CD14-positive monocyte (primary cell): ENCODE measurements around the gene SOAT2. TPM values are rescaled to one million over a fixed set of nuclear protein-coding genes. Genes with fewer than 3 reads are reported as not detected.

Experiments
- DNase-seq, 3 donors: peaks; one replicate each; pipeline ENCODE4 v3.0.0-alpha.2; 2011 to 2022
- H2AFZ ChIP-seq: 2 replicates; pipeline ENCODE4 v1.6.0; 2012; ENCODE audit warnings: mild to moderate bottlenecking, low read depth, low read length, inconsistent platforms; ENCODE audit not compliant: insufficient read depth, poor library complexity, severe bottlenecking
- H3K27ac ChIP-seq, 2 donors: 1 replicate in 1 of 2; 2 replicates in 1 of 2; pipeline ENCODE4 v1.5.1; 2012 to 2013; ENCODE audit warnings: low read length in 2 of 2, control low read depth in 1 of 2, inconsistent platforms in 1 of 2, low read depth in 1 of 2, mild to moderate bottlenecking in 1 of 2
- H3K27me3 ChIP-seq, 2 donors: one replicate each; pipeline versions ENCODE4 v1.6.0 to v1.6.1; 2011 to 2013; ENCODE audit warnings: low read length in 2 of 2; ENCODE audit not compliant: control insufficient read depth in 2 of 2, insufficient read depth in 2 of 2
- H3K36me3 ChIP-seq, 2 donors: replicated peaks in 1 of 2; 1 replicate in 1 of 2; 2 replicates in 1 of 2; pipeline versions ENCODE4 v1.5.1 to v1.6.1; 2012 to 2013; ENCODE audit warnings: low read length in 2 of 2, control low read depth in 1 of 2, inconsistent platforms in 1 of 2, mild to moderate bottlenecking in 1 of 2; ENCODE audit not compliant: insufficient read depth in 2 of 2, control insufficient read depth in 1 of 2
- H3K4me1 ChIP-seq, 2 donors: 1 replicate in 1 of 2; 2 replicates in 1 of 2; pipeline versions ENCODE4 v1.5.1 to v1.6.1; 2012 to 2013; ENCODE audit warnings: low read length in 2 of 2, control low read depth in 1 of 2, inconsistent platforms in 1 of 2, mild to moderate bottlenecking in 1 of 2, moderate library complexity in 1 of 2; ENCODE audit not compliant: insufficient read depth in 2 of 2, control insufficient read depth in 1 of 2
- H3K4me2 ChIP-seq: replicated peaks from 2 replicates; pipeline ENCODE3; 2012; ENCODE audit warnings: low read length, moderate library complexity, mild to moderate bottlenecking; ENCODE audit not compliant: poor library complexity, severe bottlenecking; ENCODE audit errors: extremely low read depth
- H3K4me3 ChIP-seq, 3 experiments: fragments of 200-600 bp in 1 of 3; sonication (generic) in 1 of 3; replicated peaks in 1 of 3; 1 replicate in 2 of 3; 2 replicates in 1 of 3; pipeline ENCODE4 v1.5.1; 2011 to 2013; ENCODE audit warnings: low read length in 3 of 3, mild to moderate bottlenecking in 3 of 3, control low read depth in 2 of 3, low read depth in 2 of 3, inconsistent platforms in 1 of 3, moderate library complexity in 1 of 3
- H3K79me2 ChIP-seq: 2 replicates; pipeline ENCODE4 v1.6.0; 2012; ENCODE audit warnings: mild to moderate bottlenecking, control low read depth, inconsistent platforms, low read length, moderate library complexity; ENCODE audit not compliant: insufficient read depth
- H3K9ac ChIP-seq: 2 replicates; pipeline ENCODE4 v1.6.0; 2017; ENCODE audit warnings: low read length, mild to moderate bottlenecking; ENCODE audit not compliant: insufficient read depth, poor library complexity, severe bottlenecking
- H3K9me3 ChIP-seq, 2 donors: replicated peaks in 1 of 2; 1 replicate in 1 of 2; 2 replicates in 1 of 2; pipeline versions ENCODE4 v1.5.1 to v1.6.1; 2012 to 2013; ENCODE audit warnings: low read length in 2 of 2, control low read depth in 1 of 2; ENCODE audit not compliant: control insufficient read depth in 1 of 2, insufficient read depth in 1 of 2
- H4K20me1 ChIP-seq: 2 replicates; pipeline ENCODE4 v1.6.0; 2012; ENCODE audit warnings: mild to moderate bottlenecking, low read length, control low read depth, moderate library complexity; ENCODE audit not compliant: insufficient read depth
- H3K27ac Mint-ChIP-seq, 7 donors: one replicate each; pipeline ENCODE4 v1.8.0; 2020; ENCODE audit warnings: mild to moderate bottlenecking in 7 of 7, mixed read lengths in 7 of 7, moderate library complexity in 6 of 7, inconsistent platforms in 2 of 7
- H3K27me3 Mint-ChIP-seq, 3 donors: one replicate each; pipeline ENCODE4 v1.8.0; 2021 to 2022; ENCODE audit warnings: low read depth in 3 of 3, mild to moderate bottlenecking in 3 of 3, mixed read lengths in 3 of 3, moderate library complexity in 3 of 3, inconsistent platforms in 1 of 3
- H3K36me3 Mint-ChIP-seq, 2 donors: one replicate each; pipeline ENCODE4 v1.8.0; 2020; ENCODE audit warnings: mixed read lengths in 2 of 2, inconsistent platforms in 1 of 2, mild to moderate bottlenecking in 1 of 2
- H3K4me1 Mint-ChIP-seq: one replicate; pipeline ENCODE4 v1.8.0; 2020; ENCODE audit warnings: mild to moderate bottlenecking, mixed read lengths
- H3K4me3 Mint-ChIP-seq, 2 donors: one replicate each; pipeline ENCODE4 v1.8.0; 2020; ENCODE audit warnings: mild to moderate bottlenecking in 2 of 2, mixed read lengths in 2 of 2, moderate library complexity in 1 of 2
- H3K9me3 Mint-ChIP-seq, 7 donors: one replicate each; pipeline ENCODE4 v1.8.0; 2020 to 2022; ENCODE audit warnings: mixed read lengths in 7 of 7, mild to moderate bottlenecking in 6 of 7, moderate library complexity in 6 of 7, inconsistent platforms in 2 of 7
- WGBS: methylation state at CpG from one replicate; pipeline ENCODE4 v1.1.5; 2013; ENCODE audit warnings: missing lambda C conversion rate; ENCODE audit not compliant: insufficient coverage; 5-methylcytosine and 5-hydroxymethylcytosine counted together
- intact Hi-C, 2 donors: fragments of 100-400 bp; cut with micrococcal nuclease; formaldehyde crosslinking; loops; one replicate each; pipeline versions ENCODE4 v1.15.0 to v1.15.1; 2023
- polyA plus RNA-seq, 3 donors: library from polyadenylated mRNA; depleted of rRNA in 1 of 3; unstranded in 2 of 3; stranded (reverse) in 1 of 3; fragments of 300-500 nt in 2 of 3; fragments of >200 nt in 1 of 3; fragmentation: Illumina TruSeq in 2 of 3; gene quantifications; 1 replicate in 2 of 3; 2 replicates in 1 of 3; pipeline ENCODE4 v1.2.3, GENCODE V29; 2012 to 2021
- TF ChIP-seq, protein P1 (sequence below): fragments of 200-600 bp; IDR thresholded peaks from one replicate; pipeline ENCODE4 v1.8.0; 2022; ENCODE audit warnings: antibody characterized with exemption, mild to moderate bottlenecking

The SOAT2 gene
- polyA plus RNA-seq, 3 donors: not detected

DNA sequence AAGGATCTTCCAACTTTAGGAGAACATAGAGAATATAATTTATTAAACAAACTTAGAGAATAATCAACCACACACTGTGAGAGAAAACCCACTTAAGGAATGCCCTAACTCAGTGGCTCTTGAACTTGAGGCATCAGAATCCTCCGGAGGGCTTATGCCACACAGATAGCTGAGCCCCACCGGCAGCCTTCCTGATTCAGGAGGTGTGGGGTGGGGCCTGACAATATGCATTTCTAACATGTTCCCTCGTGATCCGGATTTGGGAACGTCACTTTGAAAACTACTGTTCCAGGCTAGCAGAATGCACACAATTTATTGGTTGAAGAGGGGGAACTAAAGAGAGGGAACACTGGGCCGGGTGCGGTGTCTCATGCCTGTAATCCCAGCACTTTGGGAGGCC, 2.0 kb upstream of the SOAT2 start:
- Histone ChIP-seq H2AFZ (no peak overlapping the region), H3K36me3 (no peaks in the 10 kb centered on the region), H3K4me2 (no peak overlapping the region), H3K79me2 (no peaks in the 10 kb centered on the region), H3K27ac (no peak overlapping the region), H3K9ac (no peak overlapping the region), H3K4me1 (peaks cover 56 to 57% of the 10 kb centered on the region in 2 donors), H4K20me1 (no peaks in the 10 kb centered on the region), H3K4me3 (no peak overlapping the region), H3K9me3 (no peaks in the 10 kb centered on the region), H3K27me3 (peaks cover 15 to 24% of the 10 kb centered on the region in 2 donors)
- no peak overlapping the region for H3K4me3 Mint-ChIP-seq
- peaks cover 24 to 34% (median 31%) of the 10 kb centered on the region in 3 donors for H3K27me3 Mint-ChIP-seq
- H3K4me1 Mint-ChIP-seq: peaks cover 52% of the 10 kb centered on the region
- TF ChIP-seq, protein P1, sequence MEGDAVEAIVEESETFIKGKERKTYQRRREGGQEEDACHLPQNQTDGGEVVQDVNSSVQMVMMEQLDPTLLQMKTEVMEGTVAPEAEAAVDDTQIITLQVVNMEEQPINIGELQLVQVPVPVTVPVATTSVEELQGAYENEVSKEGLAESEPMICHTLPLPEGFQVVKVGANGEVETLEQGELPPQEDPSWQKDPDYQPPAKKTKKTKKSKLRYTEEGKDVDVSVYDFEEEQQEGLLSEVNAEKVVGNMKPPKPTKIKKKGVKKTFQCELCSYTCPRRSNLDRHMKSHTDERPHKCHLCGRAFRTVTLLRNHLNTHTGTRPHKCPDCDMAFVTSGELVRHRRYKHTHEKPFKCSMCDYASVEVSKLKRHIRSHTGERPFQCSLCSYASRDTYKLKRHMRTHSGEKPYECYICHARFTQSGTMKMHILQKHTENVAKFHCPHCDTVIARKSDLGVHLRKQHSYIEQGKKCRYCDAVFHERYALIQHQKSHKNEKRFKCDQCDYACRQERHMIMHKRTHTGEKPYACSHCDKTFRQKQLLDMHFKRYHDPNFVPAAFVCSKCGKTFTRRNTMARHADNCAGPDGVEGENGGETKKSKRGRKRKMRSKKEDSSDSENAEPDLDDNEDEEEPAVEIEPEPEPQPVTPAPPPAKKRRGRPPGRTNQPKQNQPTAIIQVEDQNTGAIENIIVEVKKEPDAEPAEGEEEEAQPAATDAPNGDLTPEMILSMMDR: no peak
- intact Hi-C loops: loop anchor here in 1 of 2 donors (5.0 kb wide), 1 partner anchor 34 kb away; no protein-coding TSS in a partner anchor
- H3K36me3 Mint-ChIP-seq: peaks cover 0 to 13% of the 10 kb centered on the region in 2 donors
- WGBS: 91% methylated on average over 7 of the region's 7 CpGs
- peaks cover 0 to 2% (median 0%) of the 10 kb centered on the region in 7 donors for H3K9me3 Mint-ChIP-seq
- no peak for DNase-seq
- no peak overlapping the region for H3K27ac Mint-ChIP-seq

DNA sequence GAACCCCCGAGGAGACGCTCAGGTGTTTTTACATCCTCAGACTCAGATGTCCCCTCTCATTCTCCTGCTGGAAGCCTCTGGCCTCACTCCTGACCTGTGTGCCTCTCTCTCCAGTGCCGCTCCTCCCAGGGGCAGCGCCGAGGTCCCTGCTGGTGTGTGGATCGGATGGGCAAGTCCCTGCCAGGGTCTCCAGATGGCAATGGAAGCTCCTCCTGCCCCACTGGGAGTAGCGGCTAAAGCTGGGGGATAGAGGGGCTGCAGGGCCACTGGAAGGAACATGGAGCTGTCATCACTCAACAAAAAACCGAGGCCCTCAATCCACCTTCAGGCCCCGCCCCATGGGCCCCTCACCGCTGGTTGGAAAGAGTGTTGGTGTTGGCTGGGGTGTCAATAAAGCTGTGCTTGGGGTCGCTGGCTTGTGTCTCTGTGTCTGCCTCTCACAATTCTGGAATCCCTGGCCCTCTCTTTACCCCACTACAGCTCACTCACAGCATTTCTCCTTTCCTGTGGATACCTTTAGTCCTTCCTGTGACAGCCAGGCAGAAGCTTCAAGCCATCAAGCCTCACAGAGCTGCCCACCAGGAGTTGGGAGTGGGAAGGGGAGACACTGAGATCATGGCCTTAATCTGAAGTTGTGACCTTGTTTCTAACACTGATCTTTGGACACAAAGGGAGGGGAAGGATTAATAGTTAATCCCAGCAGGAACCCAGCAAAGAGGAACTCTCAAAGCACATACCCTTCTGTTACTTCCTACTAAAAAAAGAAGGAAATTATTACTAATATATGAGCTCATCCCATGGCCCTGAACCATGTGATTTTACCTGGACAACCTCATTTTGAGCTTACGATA, 1.1 kb upstream of the SOAT2 start:
- no CpG with 5 or more reads among the region's 12 CpGs for WGBS
- DNase-seq: peak in 2 of 3 donors; percentile 54 to 58
- H3K79me2 ChIP-seq: no peaks in the 10 kb centered on the region
- H3K4me2 ChIP-seq: no peak overlapping the region
- no peaks in the 10 kb centered on the region for H3K9me3 ChIP-seq
- Mint-ChIP-seq H3K4me3 (peak overlapping the region in 1 of 2 donors; percentile 51), H3K9me3 (no peaks in the 10 kb centered on the region), H3K36me3 (peaks cover 0 to 9% of the 10 kb centered on the region in 2 donors), H3K27ac (peak overlapping the region in 6 of 7 donors; percentile 5 to 84 (median 26)), H3K27me3 (peaks cover 16 to 25% (median 22%) of the 10 kb centered on the region in 3 donors), H3K4me1 (peaks cover 43% of the 10 kb centered on the region)
- no peak overlapping the region for H3K9ac ChIP-seq
- H2AFZ ChIP-seq: no peak overlapping the region
- peaks cover 47 to 48% of the 10 kb centered on the region in 2 donors for H3K4me1 ChIP-seq
- peaks cover 10 to 16% of the 10 kb centered on the region in 2 donors for H3K27me3 ChIP-seq
- intact Hi-C loops: loop anchor here in 1 of 2 donors (5.0 kb wide), 1 partner anchor 35 kb away; no protein-coding TSS in a partner anchor
- no peaks in the 10 kb centered on the region for H3K36me3 ChIP-seq
- no peaks in the 10 kb centered on the region for H4K20me1 ChIP-seq
- no peak overlapping the region for H3K4me3 ChIP-seq
- TF ChIP-seq, protein P1: no peak
- H3K27ac ChIP-seq: no peak overlapping the region
